Measurements from ENCODE around the gene CILP. TPM values are rescaled to one million over a fixed set of nuclear protein-coding genes. Genes with fewer than 3 reads are reported as not detected.

Gene CILP
- total RNA-seq, 6 donors from 2014 or later, result 1.0 to 5.2 (median 2.6) TPM

DNA sequence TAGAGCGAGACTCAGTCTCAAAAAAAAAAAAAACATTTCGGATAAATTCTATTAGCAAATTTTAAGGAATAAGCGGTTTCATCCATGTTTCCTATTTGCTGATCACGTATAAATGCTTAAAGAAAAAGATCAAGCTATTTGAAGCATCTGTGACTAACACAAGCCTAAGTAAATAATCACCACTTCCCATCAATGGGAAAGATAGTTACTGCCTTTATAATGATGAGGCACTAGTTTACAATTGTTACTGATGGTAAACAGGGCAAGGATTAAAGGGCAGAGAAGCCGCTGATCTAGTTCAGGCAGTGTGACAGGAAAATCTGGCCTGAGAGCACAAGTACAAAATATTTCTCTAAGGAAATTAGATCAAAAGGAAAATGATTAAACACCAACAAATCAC, 39.8 kb downstream of the CILP start:
- Histone ChIP-seq H3K27ac (no peak overlapping the region), H3K9me3 (no peaks in the 10 kb centered on the region), H3K27me3 (no peaks in the 10 kb centered on the region), H3K4me3 (no peak overlapping the region), H3K4me1 (no peaks in the 10 kb centered on the region), H3K36me3 (peaks cover 11 to 80% (median 51%) of the 10 kb centered on the region in 4 donors)
- WGBS, 2 donors, result 95 to 97% methylated on average over 5 of the region's 5 CpGs
- TF ChIP-seq POLR2AphosphoS5 (IDR thresholded peaks at IDR 0.05), result no peak
- TF ChIP-seq, protein P1, sequence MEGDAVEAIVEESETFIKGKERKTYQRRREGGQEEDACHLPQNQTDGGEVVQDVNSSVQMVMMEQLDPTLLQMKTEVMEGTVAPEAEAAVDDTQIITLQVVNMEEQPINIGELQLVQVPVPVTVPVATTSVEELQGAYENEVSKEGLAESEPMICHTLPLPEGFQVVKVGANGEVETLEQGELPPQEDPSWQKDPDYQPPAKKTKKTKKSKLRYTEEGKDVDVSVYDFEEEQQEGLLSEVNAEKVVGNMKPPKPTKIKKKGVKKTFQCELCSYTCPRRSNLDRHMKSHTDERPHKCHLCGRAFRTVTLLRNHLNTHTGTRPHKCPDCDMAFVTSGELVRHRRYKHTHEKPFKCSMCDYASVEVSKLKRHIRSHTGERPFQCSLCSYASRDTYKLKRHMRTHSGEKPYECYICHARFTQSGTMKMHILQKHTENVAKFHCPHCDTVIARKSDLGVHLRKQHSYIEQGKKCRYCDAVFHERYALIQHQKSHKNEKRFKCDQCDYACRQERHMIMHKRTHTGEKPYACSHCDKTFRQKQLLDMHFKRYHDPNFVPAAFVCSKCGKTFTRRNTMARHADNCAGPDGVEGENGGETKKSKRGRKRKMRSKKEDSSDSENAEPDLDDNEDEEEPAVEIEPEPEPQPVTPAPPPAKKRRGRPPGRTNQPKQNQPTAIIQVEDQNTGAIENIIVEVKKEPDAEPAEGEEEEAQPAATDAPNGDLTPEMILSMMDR (IDR thresholded peaks at IDR 0.05), result no peak
- TF ChIP-seq EP300 (IDR thresholded peaks at IDR 0.05), result no peak
- TF ChIP-seq POLR2A (IDR thresholded peaks at IDR 0.05), result no peak
- ATAC-seq (ENCODE audit: low FRiP score in 2 of 2) (no peak), DNase-seq (no peak)

DNA sequence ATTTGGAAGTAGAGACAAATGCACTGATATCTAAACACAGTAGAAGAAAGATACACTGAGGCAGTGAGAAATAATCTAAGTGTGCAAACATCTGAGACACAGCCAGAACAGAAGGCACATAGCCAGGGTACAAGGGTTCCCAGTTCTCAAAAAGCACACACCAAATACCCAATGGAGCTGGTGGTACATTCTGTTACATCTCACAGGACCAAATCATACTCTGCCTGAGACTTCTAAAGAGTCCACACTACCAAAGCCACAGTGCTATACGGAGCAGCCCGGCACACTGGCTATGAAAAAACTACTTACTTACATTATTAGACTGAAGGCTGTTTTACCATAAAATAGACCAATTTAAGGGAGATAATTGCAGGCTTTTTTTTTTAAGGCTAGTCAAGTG, 45.4 kb downstream of the CILP start:
- no peak overlapping the region for H3K4me3 ChIP-seq
- WGBS, 2 donors, result 96 to 100% methylated on average over 2 of the region's 2 CpGs
- DNase-seq, result no peak
- H3K27me3 ChIP-seq, result no peaks in the 10 kb centered on the region
- TF ChIP-seq, protein P1 (IDR thresholded peaks at IDR 0.05), result no peak
- TF ChIP-seq EP300 (IDR thresholded peaks at IDR 0.05) (no peak), POLR2AphosphoS5 (IDR thresholded peaks at IDR 0.05) (no peak), POLR2A (IDR thresholded peaks at IDR 0.05) (no peak)
- no peak overlapping the region for H3K27ac ChIP-seq
- no peaks in the 10 kb centered on the region for H3K9me3 ChIP-seq
- H3K36me3 ChIP-seq, result peaks cover 18 to 72% (median 33%) of the 10 kb centered on the region in 4 donors
- no peaks in the 10 kb centered on the region for H3K4me1 ChIP-seq
- no peak for ATAC-seq (ENCODE audit: low FRiP score in 2 of 2)

DNA sequence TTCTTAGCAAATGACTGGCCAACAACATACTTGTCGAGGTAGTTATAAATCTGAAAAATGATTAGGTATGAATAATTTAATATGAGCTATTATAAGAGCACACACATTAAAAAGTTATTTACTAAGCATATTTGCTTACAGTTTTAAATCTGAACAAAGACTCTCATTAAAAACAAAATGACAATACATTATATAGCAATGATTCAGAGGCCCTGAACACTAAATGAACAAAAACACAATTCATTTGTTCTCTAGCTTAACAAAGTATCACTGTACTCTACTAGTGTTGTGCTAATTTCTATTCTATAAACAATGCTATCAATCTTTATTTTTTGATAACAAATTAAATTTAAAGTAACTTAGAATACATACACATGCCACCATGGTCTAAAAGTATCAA, 47.1 kb downstream of the CILP start:
- 89 to 94% methylated on average over 1 of the region's 1 CpG for WGBS, 2 donors
- no peaks in the 10 kb centered on the region for H3K27me3 ChIP-seq
- DNase-seq (no peak), ATAC-seq (ENCODE audit: low FRiP score in 2 of 2) (no peak)
- no peaks in the 10 kb centered on the region for H3K4me1 ChIP-seq
- no peak for TF ChIP-seq POLR2A (IDR thresholded peaks at IDR 0.05)
- TF ChIP-seq EP300 (IDR thresholded peaks at IDR 0.05), result no peak
- TF ChIP-seq POLR2AphosphoS5 (IDR thresholded peaks at IDR 0.05), result no peak
- TF ChIP-seq, protein P1 (IDR thresholded peaks at IDR 0.05), result no peak
- H3K27ac ChIP-seq, result no peak overlapping the region
- H3K4me3 ChIP-seq, result no peak overlapping the region
- no peaks in the 10 kb centered on the region for H3K9me3 ChIP-seq
- H3K36me3 ChIP-seq, result peaks cover 13 to 60% (median 18%) of the 10 kb centered on the region in 4 donors

DNA sequence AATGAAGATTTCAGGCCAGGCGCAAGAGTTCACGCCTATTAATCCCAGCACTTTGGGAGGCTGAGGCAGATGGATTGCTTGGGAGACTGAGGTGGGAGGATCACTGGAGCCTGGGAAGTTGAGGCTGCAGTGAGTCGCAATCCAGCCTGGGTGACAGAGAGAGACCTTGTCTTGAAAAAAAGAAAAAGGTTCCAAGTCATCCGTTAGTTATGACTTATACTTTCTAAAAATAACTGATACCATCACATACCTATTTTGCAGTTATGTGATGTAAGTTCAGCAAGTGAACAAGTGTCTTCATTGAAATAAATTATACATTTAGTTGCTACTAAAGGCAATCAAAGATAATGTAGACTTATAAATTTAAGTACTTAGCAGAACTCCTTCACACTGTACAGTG, 48.2 kb downstream of the CILP start:
- Histone ChIP-seq H3K36me3 (peaks cover 17 to 61% (median 22%) of the 10 kb centered on the region in 4 donors), H3K27me3 (no peaks in the 10 kb centered on the region), H3K4me1 (no peaks in the 10 kb centered on the region), H3K4me3 (no peak overlapping the region), H3K27ac (no peak overlapping the region), H3K9me3 (no peaks in the 10 kb centered on the region)
- DNase-seq (no peak), ATAC-seq (ENCODE audit: low FRiP score in 2 of 2) (no peak)
- WGBS, 2 donors, result 90 to 92% methylated on average over 4 of the region's 4 CpGs
- TF ChIP-seq POLR2AphosphoS5 (IDR thresholded peaks at IDR 0.05), result no peak
- TF ChIP-seq, protein P1 (IDR thresholded peaks at IDR 0.05), result no peak

DNA sequence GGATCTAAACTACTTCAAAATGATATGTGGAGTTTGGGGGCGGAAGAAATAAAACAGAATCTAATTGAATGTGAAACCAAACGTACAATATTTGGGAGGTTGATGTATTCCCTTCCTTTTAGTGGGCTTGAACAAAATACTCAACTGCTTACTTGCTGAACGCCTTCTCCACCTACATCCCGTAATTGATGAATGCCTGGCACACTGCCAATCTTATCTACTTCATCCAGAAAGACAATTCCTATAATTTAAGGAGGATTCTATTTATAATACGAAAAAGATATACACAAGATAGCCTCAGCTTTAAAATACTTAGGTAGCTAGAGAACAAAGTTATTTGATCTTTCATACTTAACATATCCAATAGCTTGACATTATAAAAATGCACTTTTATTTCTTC, 54.6 kb downstream of the CILP start:
- Histone ChIP-seq H3K36me3 (peaks cover 51 to 75% (median 59%) of the 10 kb centered on the region in 4 donors), H3K9me3 (no peaks in the 10 kb centered on the region), H3K27ac (no peak overlapping the region), H3K4me3 (no peak overlapping the region), H3K4me1 (no peaks in the 10 kb centered on the region), H3K27me3 (no peaks in the 10 kb centered on the region)
- no peak for ATAC-seq (ENCODE audit: low FRiP score in 2 of 2)
- DNase-seq, result no peak
- TF ChIP-seq POLR2A (IDR thresholded peaks at IDR 0.05) (no peak), POLR2AphosphoS5 (IDR thresholded peaks at IDR 0.05) (no peak)
- TF ChIP-seq, protein P1 (IDR thresholded peaks at IDR 0.05), result no peak
- 68 to 73% methylated on average over 5 of the region's 5 CpGs for WGBS, 2 donors
